ENCODE results near the gene THUMPD3. TPM values are rescaled to one million over a fixed set of nuclear protein-coding genes. Genes with fewer than 3 reads are reported as not detected.

The THUMPD3 gene, protein sequence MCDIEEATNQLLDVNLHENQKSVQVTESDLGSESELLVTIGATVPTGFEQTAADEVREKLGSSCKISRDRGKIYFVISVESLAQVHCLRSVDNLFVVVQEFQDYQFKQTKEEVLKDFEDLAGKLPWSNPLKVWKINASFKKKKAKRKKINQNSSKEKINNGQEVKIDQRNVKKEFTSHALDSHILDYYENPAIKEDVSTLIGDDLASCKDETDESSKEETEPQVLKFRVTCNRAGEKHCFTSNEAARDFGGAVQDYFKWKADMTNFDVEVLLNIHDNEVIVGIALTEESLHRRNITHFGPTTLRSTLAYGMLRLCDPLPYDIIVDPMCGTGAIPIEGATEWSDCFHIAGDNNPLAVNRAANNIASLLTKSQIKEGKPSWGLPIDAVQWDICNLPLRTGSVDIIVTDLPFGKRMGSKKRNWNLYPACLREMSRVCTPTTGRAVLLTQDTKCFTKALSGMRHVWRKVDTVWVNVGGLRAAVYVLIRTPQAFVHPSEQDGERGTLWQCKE
- total RNA-seq, result 43.0 TPM
- long read RNA-seq, transcript THUMPD3-201 (10 exons, 3,961 nt), result minor isoform, 15 of 63 reads
- long read RNA-seq, transcript THUMPD3-206 (10 exons, 2,877 nt), result major isoform, 26 of 63 reads
- long read RNA-seq, partial matches to known transcripts, result 5 of 63 reads
- long read RNA-seq, other reads (novel, unspliced or antisense), result 17 of 63 reads

DNA sequence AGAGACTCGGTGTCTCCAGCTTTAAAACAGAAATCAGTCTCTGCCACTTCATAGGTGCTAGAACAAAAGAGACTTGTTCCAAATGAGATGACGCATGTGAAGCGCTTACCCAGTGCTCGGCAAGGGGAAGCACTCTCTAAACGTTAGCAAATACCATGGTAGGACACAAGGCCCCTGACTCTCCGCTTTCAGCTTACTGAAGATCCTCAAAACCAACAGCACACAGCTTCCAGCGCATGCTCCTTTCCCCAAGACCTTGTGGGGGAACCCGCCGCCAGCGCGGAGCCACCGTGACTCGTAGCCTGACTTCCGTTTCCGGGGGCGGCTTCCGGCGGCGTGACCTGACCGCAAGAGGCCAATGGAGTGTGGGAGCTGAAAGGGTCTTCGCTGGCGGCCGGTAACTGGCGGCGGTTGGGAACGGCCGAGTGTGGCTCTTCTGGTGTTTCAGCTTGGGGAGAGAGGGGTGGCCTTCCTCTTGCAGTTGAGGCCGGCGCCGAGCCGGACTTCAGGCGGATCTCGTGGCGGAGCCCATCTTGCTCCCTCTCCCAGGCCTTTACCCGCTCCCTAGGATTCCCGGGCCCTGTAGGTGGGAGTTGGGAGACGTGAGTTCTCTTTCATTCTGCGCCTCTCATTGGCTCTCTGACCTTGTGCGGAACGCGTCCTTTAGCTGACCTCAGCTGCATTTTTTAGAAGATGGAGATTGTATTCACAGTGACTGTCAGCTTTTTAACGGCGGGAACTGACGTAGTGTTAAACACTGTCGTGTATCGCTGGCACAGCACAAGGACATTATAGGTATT lies at the start of gene THUMPD3:
TSS of gene THUMPD3 (plus strand) at position 324 of the 800 bp plus-strand sequence. CDS start 2,015 bp downstream, outside the sequence.
- peak; percentile 98 for DNase-seq (ENCODE audit: low spot score)

DNA sequence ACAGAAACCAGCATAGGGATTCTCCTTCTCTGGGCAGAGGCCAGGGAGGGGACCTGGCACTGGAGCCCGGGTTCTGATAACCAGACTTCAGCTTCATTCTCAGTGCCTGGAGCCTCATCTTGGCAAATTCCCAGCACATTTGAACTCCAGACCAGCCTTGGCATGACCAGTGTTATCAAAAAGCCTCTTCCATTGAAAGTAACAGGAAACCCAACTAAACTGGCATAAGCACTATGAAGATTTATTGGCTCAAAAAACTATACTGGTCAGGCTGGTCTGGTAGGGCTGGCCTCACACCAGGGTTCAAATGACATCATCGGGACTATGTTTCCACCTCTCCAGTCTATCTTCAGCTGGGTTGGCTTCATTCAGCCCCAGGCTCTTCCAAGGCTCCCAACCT lies 48.1 kb upstream of the THUMPD3 start:
- DNase-seq (ENCODE audit: low spot score), result no peak

DNA sequence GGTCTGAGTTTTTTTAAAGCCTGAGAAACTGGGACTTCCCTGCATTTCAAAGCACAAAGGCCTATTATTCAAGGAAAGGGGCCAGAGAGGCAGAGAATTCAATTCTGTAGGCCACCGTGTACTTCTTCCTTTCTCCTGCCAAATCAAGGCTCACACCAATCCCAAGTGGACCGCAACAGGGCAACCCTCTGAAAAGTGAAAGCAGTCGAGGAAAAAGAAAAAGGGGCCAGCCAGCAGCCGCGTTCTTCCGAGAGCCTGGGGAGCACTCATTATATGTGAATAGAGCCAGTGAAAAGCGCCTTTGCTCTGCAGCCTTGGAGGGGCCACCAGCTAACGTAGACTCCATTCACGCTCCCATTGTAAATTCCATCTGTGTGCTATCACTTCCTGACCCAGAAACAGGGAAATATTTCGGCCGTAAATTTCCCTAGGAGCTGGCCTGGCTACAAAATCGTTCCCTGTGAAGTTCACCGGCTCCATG lies 45.9 kb upstream of the THUMPD3 start:
- DNase-seq (ENCODE audit: low spot score), result no peak

DNA sequence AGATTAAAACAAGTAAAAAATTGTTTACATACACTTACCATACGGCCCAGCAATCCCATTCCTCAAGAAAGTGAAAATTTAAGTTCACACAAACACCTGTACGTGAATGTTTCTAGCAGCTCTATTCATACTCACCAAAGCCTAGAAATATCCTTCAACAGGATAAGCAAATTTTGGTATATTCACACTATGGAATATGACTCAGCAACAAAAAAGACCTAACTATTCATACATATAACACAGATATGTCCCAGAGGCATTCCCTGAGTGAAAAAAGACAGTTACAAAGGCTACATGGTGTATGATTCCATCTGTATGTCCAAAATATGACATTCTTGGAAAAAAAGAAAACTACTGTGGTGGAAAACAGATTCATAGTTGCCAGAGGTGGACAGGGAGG lies 40.1 kb upstream of the THUMPD3 start:
- no peak for DNase-seq (ENCODE audit: low spot score)

DNA sequence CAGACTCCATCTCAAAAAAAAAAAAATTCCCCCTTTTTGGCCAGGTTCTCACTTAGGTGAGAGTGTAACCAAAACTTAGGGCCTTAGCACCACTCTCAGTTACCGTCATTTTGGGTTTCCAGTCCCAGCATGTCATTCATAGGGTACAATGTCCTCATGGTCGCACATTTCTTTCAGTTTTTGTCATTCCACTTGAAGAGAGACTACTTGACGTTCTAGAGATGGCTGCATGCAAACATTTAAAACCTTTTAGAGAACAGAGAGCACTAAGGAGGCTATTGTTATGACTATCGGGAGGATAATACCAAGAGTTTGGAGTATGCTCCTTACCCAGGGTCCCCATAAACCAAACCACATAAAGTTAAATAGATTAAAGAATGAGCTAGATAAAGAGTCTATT lies 37.9 kb upstream of the THUMPD3 start:
- DNase-seq (ENCODE audit: low spot score), result no peak

DNA sequence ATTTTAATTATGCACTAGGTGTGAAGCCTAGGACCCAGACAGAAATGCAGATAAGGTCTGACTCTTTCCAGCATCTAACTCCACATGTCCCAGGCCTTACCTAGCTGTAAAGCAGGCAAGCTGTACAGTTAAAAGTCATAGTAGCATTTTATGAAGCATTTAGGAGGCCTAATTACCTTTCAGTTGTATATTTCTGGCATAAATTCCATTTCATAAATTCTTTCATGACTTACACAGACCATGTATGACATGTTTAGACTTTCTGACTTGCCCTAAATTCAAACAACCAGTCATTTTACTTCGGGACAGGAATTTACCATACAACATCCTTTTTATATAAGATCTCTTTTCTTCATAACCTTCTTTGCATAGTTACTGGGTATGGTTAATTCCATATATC lies 35.3 kb upstream of the THUMPD3 start:
- no peak for DNase-seq (ENCODE audit: low spot score)

DNA sequence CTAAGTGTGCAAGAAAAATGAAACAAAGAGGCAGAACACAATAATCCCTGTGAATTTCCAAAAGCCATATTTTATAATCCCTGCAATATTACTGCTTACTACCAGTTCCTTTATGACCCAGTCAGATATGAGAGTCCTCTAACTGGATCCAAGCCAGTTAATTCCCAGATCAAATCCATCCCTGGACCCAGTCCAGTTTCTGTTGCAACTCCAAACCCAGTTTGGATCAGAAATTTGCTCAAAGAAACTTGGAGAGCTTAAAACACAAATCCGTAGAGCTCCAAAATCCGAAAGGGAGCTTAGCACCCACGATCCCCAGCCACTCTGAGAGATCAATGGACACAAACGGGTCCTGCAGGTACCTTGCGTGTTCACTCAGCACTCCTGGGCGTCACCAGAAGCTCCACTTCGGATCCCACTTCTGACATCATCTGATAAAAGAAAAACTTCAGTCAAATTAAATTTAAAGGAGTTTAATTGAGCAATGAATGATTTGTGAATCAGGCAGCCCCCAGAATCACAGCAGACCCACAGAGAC lies 32.6 kb upstream of the THUMPD3 start:
- no peak for DNase-seq (ENCODE audit: low spot score)

DNA sequence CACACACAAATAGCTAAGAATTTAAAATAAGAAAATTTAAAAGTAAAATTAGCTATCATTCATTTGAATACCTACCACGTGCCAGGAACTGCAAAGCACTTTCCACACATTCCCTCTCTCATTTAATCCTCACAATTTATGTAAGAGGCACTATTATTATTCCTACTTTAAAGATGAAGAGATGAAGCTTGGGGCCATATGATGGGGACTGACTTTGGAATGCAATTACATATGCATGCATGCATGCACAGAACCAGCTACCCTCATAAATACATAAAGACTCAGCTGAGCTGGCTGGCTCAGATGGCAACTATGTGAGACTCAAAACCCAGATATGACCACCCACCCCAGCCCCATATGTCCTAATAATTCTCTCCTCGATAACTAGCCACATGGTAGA lies 31.7 kb upstream of the THUMPD3 start:
- no peak for DNase-seq (ENCODE audit: low spot score)

DNA sequence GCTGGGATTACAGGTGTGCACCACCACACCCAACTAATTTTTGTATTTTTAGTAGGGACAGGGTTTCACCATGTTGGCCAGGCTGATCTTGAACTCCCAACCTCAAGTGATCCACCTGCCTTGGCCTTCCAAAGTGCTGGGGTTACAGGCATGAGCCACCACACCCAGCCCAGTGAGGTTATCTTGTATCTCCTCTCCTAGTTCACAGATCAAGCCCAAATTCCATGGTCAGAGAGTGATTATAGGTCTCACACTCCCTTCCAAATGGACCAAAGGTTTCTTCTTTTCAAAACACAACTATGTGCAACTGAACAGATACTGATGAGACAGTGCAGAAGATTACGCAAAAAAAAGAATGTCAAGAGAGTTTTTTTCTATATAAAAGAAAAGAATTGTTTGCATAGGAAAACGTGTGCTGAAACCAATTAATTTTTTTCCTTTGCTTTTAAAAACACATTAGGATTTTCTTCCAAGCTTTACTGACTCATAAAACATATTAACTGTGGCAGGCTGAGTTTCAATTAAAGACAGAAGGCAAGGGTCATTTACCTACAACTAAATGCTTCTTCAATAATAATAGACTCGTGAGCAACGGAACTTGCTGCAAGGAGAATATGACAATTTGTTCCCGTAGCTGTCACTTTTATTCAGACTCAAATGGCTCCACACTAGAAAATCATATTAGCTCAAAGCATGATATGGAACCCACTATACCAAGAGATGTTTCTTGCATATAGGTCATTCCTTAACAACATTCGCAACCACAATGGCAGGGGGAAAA lies 30.4 kb upstream of the THUMPD3 start:
- DNase-seq (ENCODE audit: low spot score), result no peak

DNA sequence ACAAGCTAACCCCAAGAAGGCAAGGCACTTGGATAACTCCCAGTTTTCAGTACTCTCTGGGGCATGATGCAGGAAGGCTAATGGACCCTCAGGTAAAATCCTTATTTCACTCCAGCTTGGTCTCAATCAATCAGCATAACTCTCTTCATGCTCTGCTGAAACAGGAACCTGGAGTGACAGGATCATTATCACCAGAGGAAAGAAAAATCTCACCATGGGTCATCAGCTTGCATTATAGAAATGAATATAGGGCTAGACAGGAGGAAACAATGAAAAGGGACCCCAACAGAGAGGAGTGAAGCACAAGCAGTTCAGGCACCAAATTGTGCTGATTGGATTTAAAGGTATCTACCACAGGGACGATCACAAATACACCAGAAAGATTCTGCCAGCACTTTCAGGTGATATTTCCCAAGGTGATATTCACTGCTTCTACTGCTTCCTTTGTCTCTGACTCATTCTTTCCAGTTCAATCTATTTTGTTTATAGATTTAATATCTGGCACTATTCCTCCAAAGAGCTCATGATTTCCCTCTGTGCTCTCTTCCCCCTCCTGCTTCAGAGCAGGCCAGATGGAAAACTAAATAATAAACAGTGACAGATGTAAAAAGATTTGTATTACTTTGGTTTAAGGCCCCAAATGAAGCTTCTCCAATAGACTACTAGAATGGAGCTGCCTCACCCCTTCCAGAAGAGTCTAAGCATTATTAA lies 22.9 kb upstream of the THUMPD3 start:
- no peak for DNase-seq (ENCODE audit: low spot score)

DNA sequence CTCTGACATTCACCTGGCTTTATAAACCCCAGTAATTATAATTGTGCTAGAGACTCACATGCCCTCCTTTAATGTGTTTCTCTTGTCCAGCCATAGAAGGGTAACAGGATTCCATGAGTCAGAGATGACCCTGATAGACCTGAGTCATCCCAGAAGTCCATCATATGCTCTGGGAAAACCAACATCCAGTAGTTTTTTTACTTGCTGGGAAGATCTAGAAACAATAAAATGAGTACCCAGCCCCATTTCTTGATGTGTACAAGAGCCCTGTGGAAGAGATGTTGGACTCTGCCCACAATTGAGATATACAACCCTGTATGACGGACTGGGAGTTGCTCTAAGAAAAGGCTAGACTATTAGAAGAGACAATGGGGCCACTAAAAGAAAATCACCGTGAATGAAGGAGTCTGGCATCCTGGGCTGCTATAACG lies 22.4 kb upstream of the THUMPD3 start:
- no peak for DNase-seq (ENCODE audit: low spot score)

DNA sequence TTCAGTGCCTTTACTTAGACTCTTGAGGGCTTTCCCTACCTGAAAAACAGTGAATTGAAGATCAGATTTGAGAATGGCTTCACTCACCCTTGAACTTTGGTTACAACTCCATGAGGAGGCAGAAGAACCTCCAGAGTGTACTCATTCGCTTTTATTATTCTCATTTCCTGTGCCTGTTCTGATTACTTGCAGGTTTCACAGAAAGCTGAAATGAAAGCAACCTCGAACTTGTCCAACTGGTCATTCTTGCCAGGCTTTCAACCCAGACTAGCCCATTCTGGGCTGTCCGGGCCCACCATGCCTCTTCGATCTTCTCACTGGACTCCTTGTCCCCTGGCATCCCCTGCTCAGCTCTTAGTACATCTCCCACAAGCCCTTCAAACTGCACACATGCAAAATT lies 20.2 kb upstream of the THUMPD3 start:
- DNase-seq (ENCODE audit: low spot score), result no peak

DNA sequence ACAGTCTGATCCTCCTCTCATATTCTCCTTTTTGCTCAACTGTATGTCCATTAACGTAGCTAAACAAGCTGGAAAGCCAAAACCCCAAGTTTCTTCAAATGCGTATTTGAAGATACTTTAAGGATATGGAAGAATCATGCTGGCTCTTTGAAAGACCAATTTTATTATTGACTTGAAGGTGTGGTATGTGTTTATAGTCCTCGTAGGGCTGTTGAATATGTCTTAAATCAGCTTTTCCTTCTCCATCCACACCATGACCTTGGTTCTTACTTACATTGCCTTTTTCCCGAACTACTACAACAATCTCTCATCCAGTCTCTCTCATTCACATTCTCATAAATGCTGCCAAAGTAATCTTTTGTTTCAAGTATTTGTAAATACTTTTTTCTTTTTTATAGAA lies 19.7 kb upstream of the THUMPD3 start:
- DNase-seq (ENCODE audit: low spot score), result no peak

DNA sequence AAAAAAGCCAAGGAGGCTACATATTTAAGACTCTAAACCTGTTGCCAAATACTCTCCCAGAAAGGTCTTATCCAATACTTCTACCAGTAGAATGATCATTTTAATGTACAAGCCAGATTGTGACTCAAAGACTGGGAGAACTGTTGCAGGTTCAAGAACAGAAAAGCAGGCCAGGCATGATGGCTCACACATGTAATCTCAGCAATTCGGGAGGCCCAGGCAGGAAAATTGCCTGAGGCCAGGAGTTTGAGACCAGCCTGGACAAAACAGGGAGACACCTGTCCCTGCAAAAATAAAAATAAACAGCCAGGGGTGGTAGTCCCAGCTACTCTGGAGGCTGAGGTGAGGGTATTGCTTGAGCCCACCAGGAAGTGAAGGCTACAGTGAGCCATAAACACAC lies 17.8 kb upstream of the THUMPD3 start:
- DNase-seq (ENCODE audit: low spot score), result no peak

DNA sequence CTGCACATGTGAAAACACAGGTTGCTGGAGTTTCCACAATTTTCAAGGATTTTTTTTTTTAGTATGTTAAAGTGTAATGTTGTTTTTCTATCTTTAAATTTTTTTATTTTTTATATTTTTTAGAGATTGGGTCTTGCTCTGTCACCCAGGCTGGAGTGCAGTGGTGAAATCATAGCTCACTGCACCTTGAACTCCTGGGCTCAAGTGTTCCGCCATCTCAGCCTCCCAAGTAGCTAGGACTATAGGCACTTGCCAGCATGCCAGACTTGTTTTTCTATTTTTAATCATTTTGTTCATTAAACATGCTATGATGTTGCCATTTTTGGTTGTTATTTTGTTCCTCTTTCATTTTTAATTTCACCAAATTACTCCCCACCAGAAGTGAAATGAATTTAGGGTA lies 16.7 kb upstream of the THUMPD3 start:
- no peak for DNase-seq (ENCODE audit: low spot score)

DNA sequence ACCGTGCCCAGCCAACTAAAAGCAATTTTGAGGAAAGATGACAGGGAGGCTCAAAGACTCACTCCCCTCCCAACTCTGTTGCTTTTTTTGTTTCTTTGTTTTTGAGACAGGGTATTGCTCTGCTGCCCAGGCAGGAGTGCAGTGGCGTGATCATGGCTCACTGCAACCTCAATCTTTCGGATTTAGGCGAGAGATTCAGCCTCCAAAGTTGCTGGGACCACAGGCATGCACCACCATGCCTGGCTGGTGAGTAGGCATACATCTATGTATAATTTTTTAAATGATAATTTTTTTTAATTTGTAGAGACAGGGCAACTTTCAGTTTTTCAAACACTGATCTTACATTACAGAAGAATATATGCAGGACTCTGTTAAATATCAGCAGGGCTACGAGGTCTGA lies 15.8 kb upstream of the THUMPD3 start:
- no peak for DNase-seq (ENCODE audit: low spot score)

DNA sequence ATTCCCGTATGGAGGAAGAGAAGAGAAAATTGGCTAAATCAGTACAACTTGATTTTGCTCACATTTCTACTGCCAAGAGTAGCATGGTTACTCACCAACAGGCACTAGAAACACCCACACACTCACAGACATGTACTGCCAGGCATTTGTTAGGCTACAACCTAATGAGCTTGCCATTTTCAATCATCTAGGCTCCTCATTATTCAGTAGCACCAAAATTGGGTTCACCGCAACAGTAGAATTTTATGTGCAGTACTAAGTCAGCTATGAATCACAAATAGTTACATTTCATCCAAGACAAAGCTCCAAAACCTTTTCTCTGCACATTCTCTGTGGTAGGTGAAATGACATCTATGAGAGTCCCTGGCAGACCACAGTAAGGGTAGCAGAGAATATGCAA lies 15.0 kb upstream of the THUMPD3 start:
- DNase-seq (ENCODE audit: low spot score), result no peak

DNA sequence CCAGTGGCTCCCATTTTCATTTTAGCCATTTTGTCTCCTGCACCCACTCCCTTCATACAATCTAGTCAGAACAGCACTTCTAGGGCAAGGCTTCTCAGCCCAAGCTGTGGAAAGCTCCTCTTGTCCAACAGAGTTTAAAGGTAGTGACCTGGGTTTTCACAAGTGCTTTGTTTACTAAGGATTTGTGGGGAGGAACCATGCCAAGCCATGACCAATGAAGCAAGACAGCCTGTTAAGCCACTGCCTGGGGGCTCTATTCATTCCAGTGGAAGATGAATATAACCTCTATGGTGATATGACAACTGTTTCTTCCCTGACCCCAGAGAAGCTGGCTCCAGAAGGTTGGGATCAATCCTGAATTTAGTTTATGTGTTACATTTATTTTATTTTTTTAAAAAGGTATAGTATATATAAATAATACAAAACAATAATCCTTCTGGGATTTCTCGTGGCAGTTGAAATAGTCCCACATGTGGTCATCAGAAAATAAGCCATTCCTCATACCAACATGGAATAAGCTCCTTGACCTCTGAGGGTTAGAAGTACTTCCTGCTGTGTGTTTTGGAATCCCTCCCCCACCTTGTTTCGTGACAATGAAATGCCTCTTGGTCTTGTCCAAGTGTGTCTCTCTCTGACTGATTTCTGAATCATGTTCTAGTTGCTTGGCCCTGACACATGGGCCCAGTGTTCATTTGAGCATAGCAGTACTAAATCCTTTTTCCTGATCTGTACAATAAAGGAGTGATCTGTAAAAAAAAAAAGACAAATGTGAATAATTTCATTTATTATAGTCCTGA lies 13.3 kb upstream of the THUMPD3 start:
- DNase-seq (ENCODE audit: low spot score), result no peak

DNA sequence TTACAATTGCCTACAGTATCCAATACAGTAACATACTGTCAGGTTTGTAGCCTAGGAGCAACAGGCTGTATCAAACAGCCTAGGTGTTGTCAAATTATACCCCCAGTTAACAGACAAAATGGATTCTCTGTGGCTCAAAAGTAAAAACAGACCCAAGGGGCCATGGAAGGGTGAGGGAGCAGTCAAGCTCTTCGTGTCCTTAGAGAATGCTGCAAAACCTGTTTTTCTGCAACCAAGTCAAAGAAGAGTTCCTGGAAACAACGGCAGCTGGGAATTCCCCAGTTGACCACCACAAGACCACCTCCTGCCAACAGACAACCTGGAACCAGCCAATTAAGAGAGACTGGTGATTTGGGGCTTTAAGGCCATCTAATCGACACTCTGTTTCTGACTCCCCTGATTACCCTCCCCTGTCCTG lies 11.1 kb upstream of the THUMPD3 start:
- DNase-seq (ENCODE audit: low spot score), result no peak

Data from mesenteric fat pad (tissue), 1 donor.